DMS53 treated with DMSO at 0.1 percent for 48 hours (cell line): ENCODE measurements around the gene IGSF9.

Experiments used
- DNase-seq: peaks from one replicate; lab custom pipeline; 2025; ENCODE audit not compliant: unreplicated experiment; lab: John Stamatoyannopoulos, UW

IGSF9 gene

GRCh38 chr1:159974350-159974965, 29.0 kb upstream of the IGSF9 start:
- DNase-seq = no peak

GRCh38 chr1:159973350-159973940, 28.0 kb upstream of the IGSF9 start:
- DNase-seq = no peak

DNA sequence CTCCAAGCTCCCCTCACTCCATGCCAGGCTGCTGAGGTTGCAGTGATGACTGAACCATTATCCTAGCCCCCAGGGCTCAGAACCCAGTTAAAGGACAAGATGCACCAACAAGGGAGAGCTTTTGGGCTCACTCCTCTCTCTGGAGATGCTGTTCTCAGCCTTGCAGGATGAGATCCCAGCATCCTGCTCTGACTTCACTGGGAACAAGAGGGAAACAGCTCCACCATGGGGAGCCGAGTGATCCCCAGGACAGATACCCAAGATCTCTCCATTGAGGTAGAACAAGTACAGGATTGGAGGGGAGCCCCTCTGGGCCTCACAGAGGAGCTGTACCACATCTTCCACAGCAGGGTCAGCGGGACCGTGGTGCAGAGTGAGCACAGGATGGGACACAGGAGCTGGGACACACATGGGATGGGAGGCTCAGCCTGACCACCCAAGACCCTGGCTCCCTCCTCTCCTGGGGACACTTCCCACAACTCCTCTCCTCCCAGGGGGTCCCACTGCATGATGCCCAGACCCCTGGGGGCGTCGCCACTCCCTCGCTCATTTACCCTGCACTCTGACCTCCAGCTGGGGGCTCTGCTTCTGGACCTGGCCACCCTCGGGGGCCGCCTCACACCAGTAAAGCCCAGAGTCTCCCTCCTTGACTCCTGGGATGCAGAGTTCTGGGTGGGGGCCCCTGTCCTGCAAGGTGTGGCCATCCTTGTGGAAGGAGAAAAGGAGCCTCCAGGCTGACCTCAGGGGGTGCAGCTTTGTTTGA, 27.2 kb upstream of the IGSF9 start:
- no peak for DNase-seq

DNA sequence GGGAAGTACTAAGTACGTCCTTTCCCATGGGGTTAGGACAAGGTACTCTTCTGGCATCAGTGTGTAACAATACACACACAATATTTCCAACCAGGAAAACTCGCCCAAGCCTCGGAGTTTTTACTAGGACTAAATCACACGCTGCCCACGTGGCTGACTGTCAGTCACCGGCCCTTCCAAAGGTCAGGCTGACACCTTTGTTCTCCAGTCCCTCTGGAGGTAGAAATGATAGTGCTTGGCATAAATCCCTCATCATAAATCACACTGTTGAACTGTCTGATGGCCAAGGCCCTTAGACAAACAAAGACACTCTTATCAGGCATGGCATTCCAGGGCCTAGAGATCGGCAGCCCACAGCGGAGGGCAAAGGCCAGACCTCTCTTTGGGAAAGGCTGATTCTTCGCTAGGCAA, 25.5 kb upstream of the IGSF9 start:
- DNase-seq = peak; percentile 5

- DNase-seq = no peak
Measured at GRCh38 chr1:159968901-159969300, 23.5 kb upstream of the IGSF9 start.

DNA sequence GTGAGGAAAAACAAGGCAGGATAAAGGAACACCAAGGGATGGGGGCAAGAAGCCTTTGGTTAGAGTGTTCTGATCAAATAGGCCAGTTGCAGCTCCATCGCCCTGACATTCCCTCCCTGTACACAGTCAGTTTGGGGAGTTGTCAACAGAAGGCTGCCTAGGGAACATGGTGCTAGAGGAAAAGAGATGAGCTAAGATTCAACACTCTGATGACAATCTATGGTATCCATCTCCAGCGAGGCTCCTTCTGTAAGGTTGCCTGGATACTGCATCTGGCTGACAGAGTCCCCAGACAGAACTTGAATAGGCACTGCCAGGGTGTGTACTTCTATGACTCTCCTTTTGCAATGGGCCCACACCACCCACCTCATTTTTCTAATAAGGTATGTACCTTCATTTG, 19.9 kb upstream of the IGSF9 start:
- DNase-seq = no peak

GRCh38 chr1:159964144-159964543, 18.7 kb upstream of the IGSF9 start:
- no peak for DNase-seq

GRCh38 chr1:159962176-159962575, 16.8 kb upstream of the IGSF9 start:
- DNase-seq = no peak

GRCh38 chr1:159961636-159962035, 16.2 kb upstream of the IGSF9 start:
- DNase-seq = no peak

DNA sequence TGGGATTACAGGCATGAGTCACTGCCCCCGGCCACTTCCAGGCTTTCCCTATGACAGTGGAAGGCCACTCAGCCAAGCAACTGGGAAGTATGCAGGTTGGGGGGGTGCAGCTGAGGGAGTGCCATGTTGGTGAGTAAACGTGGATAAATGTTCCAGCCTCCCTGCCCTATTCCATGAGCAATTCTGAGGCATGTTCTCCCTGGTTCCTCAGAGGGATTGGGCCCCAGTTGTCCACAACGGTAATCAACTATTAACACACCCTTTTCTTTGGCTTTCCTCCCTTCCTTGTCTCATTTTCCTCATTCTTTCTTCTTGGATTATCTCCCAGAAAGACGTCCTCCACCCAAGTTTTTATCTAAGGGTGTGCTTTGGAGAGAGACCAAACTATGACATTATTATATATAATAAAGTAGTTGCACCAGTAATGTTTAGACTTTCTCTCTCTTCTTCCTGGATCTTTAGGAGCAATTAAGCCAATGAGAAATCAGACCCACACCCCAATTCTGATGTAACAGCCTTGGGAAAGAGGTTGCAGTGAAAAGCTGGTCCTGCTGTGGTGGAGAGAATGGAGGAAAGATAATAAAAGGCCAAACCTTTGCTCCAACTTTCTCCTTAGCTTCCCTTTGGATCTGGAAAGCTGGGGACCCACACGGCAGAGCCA, 15.4 kb upstream of the IGSF9 start:
- no peak for DNase-seq

- no peak for DNase-seq
Measured at GRCh38 chr1:159959451-159959850, 14.0 kb upstream of the IGSF9 start.

- DNase-seq = no peak
Measured at GRCh38 chr1:159958719-159959380, 13.4 kb upstream of the IGSF9 start.

GRCh38 chr1:159957824-159958268, 12.4 kb upstream of the IGSF9 start:
- no peak for DNase-seq

DNA sequence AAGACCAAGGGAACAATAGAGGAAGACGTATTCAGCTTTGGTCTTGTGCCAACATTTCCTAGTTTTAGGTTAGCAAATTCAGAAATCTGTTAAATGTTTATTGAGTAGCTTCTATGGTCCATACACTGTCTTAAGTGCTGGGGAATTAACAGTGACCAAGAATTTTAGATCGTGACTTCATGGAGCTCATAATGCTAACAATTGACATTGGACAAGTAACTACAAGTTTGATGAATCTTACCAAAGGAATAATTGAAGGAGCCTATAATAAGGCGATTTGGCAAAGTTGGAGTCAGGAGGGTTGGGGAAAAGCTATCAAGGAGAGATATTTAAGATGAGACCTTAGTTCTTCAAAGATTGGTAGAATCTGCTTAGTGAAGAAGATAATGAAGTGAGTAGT, 10.0 kb upstream of the IGSF9 start:
- no peak for DNase-seq

GRCh38 chr1:159953536-159954515, 8.4 kb upstream of the IGSF9 start, which contains the start of gene SLAMF9:
TSS of gene SLAMF9 (minus strand) at chr1:159954237. CDS start at chr1:159954137, 100 bp downstream.
- DNase-seq = no peak

GRCh38 chr1:159952932-159953331, 7.5 kb upstream of the IGSF9 start:
- DNase-seq = no peak

DNA sequence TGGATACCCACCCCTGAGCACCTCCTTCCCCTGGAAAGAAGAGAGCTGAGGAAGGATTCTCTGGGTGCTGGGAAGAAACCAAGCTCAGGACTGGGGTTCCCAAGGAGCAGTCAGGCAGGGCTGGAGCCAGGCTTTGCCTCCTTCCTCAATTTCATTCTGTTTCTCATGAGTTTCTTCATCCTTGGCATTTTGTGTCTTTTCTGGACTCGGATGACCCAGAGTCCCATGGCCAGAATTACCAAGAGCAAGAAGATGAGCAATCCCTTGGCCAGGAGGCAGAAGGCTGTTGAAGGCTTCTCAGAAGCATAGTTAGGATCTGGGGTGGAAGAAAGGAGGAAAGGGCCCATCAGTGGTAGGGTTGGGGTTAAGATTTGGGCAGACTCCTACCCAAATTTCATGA, 6.1 kb upstream of the IGSF9 start:
- DNase-seq = no peak

DNA sequence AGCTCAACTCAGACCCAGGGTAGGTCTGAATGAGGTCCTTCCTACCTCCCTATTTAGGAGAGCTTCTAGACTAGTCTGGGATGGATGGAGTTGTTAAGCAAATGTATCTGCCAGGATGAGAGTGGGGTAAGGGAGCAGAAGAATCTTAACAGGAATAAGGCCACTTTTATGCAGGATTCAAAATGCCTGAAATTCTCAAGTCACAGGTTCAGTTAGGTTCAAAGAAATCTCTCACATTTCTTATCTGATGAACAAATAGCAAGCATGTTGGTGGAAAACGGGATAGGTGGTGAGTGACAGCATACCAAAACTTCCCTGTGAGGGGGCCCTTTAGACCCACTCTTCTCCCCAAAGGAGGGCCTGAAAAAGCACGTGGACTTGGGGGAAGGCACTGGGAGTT, 5.6 kb upstream of the IGSF9 start:
- DNase-seq = no peak

DNA sequence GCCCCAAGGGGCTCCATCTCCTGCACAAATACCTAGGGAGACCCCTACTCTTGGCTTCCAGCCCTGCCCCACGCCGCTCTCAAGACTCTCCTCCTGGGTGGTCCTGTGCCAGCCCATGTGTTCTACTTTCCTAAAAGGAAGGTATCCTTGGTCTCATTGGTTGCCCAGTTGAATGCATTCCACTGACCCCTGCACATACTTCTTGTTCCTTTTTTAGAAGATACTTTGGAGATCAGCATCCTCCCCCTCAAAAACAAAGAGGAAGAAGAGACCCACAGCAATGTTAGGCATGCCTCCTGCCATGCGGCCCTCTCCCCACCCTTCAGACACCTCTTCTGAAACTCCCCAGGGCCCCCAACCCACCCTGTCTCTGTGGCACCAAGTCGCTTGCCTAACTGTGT, 4.6 kb upstream of the IGSF9 start:
- DNase-seq = no peak

DNA sequence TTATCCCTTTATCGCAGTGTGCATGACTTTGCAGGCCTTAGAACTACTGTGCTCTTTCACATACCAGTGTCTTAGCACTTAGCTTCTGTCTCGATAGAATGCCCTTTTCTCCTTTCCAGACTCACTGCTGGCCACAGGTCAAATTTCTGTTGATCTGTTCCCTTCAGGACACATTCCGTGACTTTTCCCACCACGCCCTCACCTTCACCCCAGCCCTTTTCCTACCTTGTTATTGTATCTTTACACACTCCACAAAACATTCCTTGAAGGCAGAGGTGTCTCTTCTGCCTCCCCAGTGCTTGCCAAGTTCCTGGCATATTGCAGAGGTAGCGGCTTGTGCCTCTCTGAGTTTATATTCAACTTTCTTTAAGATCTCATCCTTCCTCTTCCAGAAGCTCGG, 3.7 kb upstream of the IGSF9 start:
- no peak for DNase-seq
